ENCODE measurements around the gene RBM47.

GRCh38 chr4:40395166-40395900, 234.3 kb downstream of the RBM47 start:
- TF ChIP-seq CTCF (conservative IDR thresholded peaks at IDR 0.05; ENCODE audit: low read length) (no peak), EZH2phosphoT487 (IDR thresholded peaks at IDR 0.05; ENCODE audit: borderline replicate concordance) (no peak)

All from Loucy (cell line).